Measurements from ENCODE around the gene OGDHL.
"Not testable (repeated sequence)": the region's sequence is repeated elsewhere in the genome, so short reads cannot be mapped to it uniquely, and the experiment has no call there.

The OGDHL gene

GRCh38 chr10:49738616-49739360 is 23.3 kb downstream of the OGDHL start:
- no peak for DNase-seq

- no peak for DNase-seq
Observed at GRCh38 chr10:49737474-49738201, 24.5 kb downstream of the OGDHL start.

- DNase-seq, result no peak
Observed at GRCh38 chr10:49736564-49737113, 25.5 kb downstream of the OGDHL start.

- no peak for DNase-seq
Observed at GRCh38 chr10:49735848-49736563, 26.1 kb downstream of the OGDHL start.

GRCh38 chr10:49735161-49735560 is 27.0 kb downstream of the OGDHL start:
- no peak for DNase-seq

- DNase-seq, result no peak
Observed at GRCh38 chr10:49734676-49735075, 27.4 kb downstream of the OGDHL start.

- DNase-seq, result no peak
Observed at GRCh38 chr10:49733866-49734265, 28.3 kb downstream of the OGDHL start.

- DNase-seq, result no peak
Observed at GRCh38 chr10:49726593-49726992, 35.5 kb downstream of the OGDHL start.

- DNase-seq, result not testable (repeated sequence)
Observed at GRCh38 chr10:49715157-49715556, 47.0 kb downstream of the OGDHL start.

GRCh38 chr10:49713266-49713665 is 48.9 kb downstream of the OGDHL start:
- DNase-seq, result no peak

GRCh38 chr10:49711481-49711880 is 50.6 kb downstream of the OGDHL start:
- DNase-seq, result no peak

GRCh38 chr10:49710966-49711365 is 51.2 kb downstream of the OGDHL start:
- DNase-seq, result no peak

- DNase-seq, result no peak
Observed at GRCh38 chr10:49709934-49710333, 52.2 kb downstream of the OGDHL start.

GRCh38 chr10:49707585-49707984 is 54.5 kb downstream of the OGDHL start:
- no peak for DNase-seq

GRCh38 chr10:49700997-49701396 is 61.1 kb downstream of the OGDHL start:
- DNase-seq, result no peak

- DNase-seq, result no peak
Observed at GRCh38 chr10:49700211-49700610, 61.9 kb downstream of the OGDHL start.

GRCh38 chr10:49698679-49699078 is 63.4 kb downstream of the OGDHL start:
- DNase-seq, result no peak

GRCh38 chr10:49696311-49696710 is 65.8 kb downstream of the OGDHL start:
- DNase-seq, result no peak

GRCh38 chr10:49694466-49694865 is 67.7 kb downstream of the OGDHL start:
- DNase-seq, result no peak

- DNase-seq, result no peak
Observed at GRCh38 chr10:49691588-49691987, 70.5 kb downstream of the OGDHL start.

- DNase-seq, result no peak
Observed at GRCh38 chr10:49690698-49691356, 71.3 kb downstream of the OGDHL start.

- DNase-seq, result no peak
Observed at GRCh38 chr10:49689882-49690510, 72.1 kb downstream of the OGDHL start.
